ENCODE measurements around the gene PLCG1. TPM values are rescaled to one million over a fixed set of nuclear protein-coding genes. Genes with fewer than 3 reads are reported as not detected.

PLCG1 gene
- total RNA-seq, 1 donor from 2014 or later = 96.3 TPM

GRCh38 chr20:41213150-41213820 lies 75.9 kb downstream of the PLCG1 start:
- DNase-seq (ENCODE audit: low spot score) = no peak

DNA sequence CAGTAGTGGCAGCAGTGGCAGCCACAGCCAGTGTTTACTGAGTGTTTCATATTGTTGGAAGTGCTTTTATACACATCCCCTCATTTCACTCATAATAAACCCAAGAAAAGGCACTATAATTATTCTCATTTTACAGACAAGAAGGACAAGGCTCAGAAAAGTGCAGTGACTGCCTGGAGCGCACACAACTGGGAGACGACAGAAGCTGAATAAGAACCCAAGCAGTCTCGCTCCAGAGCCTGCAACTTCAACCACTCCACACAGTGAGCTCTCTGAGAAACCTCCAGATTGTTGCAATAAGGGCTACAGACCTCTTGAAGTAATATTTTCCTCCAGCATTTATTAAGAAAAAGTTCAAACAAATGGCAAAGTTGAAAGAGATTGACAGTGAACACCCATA lies 76.9 kb downstream of the PLCG1 start:
- DNase-seq (ENCODE audit: low spot score) = no peak

GRCh38 chr20:41214666-41215065 lies 77.3 kb downstream of the PLCG1 start:
- DNase-seq (ENCODE audit: low spot score) = no peak

GRCh38 chr20:41217422-41217821 lies 80.1 kb downstream of the PLCG1 start:
- DNase-seq (ENCODE audit: low spot score) = no peak

DNA sequence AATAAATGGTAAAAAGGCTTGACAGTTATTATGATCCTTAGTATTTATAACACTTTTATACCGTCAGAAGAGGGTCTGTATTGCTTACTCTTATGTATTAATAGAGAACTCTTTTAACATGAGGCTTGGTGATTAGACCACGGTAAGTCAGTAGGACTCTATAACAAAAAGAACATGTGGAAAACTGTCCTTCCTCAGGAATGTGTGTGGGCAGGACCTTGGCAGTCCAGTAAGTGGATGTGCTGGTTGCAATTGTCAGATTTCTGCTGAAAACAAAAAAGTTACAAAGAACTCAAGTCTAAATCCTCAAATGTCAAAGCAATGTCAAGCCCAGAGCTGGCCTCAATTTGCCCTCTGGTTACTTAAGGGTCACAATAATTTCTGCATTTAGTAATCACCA lies 81.1 kb downstream of the PLCG1 start:
- no peak for DNase-seq (ENCODE audit: low spot score)

DNA sequence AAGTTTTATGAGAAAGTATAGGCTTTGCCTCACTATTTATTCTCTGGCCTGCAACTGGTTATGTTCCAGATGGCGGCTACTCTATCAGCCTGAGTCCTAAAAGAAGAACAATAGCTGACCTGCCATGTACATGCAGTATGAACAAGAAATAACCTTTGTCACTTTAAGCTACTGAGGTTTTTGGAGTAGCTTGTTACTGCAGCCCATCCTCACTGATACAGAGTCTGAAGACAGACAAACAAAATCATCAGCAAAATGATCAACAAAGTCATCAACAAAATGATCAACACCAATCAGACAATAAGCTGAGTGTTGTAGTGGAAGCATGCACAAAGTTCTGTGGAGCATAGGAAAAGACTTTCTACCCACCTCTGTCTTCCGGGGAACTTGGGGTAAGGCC lies 82.5 kb downstream of the PLCG1 start:
- DNase-seq (ENCODE audit: low spot score) = no peak

DNA sequence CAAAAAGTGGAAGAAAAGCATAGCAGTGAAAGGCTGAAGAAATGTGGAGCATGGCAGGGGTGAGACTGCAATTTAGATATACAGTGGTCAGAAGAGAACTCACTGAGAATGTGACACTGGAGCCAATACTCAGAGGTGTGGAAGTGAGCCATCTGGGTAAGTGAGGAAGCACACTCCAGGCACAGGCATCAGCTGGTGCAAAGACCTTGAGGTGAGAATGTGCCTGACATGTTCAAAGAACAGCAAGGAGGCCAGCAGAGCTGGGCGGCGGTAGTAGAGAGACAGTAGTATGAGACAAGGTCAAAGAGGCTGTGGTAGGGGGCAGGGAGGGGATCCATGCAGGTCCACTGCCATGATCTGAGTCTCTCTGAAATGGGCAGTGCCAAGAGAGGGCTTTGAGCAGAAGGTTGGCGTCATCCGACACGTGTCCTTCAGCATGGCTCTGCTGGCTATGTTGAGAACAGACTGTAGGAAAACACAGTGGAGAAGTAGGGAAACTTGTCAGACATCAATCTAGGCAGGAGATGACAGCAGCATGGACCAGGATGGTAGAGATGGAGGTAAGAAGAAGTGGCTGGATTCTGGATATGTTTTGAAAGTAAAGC lies 84.4 kb downstream of the PLCG1 start:
- no peak for DNase-seq (ENCODE audit: low spot score)

GRCh38 chr20:41222296-41222695 lies 85.0 kb downstream of the PLCG1 start:
- no peak for DNase-seq (ENCODE audit: low spot score)

DNA sequence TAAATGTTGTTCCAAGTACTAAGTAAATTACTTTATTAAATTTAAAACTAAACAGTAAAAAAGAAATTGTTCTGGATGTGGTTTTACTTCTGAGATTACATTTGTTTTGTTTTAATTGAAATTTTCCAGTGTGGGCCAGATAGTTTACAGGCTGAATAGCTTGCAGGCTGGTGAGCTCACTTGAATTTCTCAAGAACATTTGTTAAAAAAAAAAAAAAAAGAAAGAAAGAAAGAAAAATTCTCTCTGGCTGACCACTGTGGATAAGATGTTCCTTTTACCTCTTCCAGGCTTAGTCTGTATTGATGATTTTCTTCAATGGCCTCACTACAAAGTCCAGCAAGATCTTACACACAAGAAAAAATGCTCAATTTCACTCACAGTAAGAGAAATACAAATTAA lies 85.4 kb downstream of the PLCG1 start:
- DNase-seq (ENCODE audit: low spot score) = no peak

DNA sequence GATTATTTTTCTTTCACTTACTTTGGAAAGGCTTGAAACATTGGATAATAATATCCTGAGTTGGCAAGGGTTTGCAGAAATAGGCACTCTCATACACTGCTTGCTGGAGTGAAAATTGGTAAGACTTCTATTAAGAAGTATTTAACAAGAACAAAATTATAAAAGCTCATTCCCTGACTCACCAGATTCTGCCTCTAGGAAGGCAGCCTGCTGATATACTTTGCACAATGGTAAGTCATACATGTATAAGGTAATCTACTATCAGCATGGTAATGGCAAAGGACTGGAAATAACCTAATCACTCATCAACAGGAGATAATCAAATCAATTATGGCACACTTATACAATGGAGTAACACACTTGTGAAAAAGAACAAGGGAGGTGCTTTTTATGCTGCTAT lies 85.8 kb downstream of the PLCG1 start:
- DNase-seq (ENCODE audit: low spot score) = no peak

DNA sequence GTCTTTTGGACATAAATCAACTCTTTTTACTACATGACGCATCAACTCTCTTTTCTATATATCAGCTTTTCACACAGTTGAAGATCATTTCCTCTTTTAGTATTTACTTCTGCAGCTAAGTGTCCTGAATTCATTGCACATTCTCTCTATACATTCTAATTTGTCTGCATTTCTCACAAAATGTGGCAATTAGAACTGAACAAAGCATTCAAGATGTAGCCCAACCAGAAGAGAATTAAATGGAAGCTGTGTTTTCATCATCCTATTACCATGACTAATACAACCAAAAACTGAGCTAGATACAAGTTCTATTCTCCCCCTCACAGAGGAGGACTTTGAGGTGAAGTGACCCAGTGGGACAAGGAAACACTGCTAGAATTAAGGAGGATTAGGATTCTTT lies 86.9 kb downstream of the PLCG1 start:
- no peak for DNase-seq (ENCODE audit: low spot score)

DNA sequence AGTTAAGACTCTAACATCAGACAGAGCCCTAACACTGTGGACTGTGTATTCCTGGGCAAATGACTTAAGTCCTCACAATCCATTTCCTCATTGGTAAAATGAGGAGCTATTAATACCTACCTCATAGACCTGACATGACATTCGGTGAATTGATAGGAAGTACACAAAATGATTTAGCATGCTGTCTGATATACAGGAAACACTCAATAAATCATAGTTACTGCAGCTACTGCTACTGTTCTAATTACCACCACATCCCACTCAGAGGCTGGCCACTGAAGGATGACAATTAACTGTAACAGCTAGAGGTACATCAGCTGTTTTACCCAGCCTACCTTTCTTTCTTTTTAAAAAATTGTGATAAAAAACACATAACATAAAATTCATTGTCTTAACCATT lies 87.7 kb downstream of the PLCG1 start:
- DNase-seq (ENCODE audit: low spot score) = no peak

- no peak for DNase-seq (ENCODE audit: low spot score)
Observed at GRCh38 chr20:41226426-41226825, 89.1 kb downstream of the PLCG1 start.

Other genes starting within 250 kb of the PLCG1 start
- gene TOP1, start 108.7 kb upstream of the PLCG1 start, total RNA-seq = 54.5 TPM
- gene ZHX3, start 180.2 kb downstream of the PLCG1 start, total RNA-seq = 49.3 TPM
- gene LPIN3, start 203.3 kb downstream of the PLCG1 start, total RNA-seq = 30.4 TPM
- 2.0 TPM for gene EMILIN3, start 229.3 kb downstream of the PLCG1 start, total RNA-seq